ENCODE results near the gene CFHR4. TPM values are rescaled to one million over a fixed set of nuclear protein-coding genes. Genes with fewer than 3 reads are reported as not detected.
"Not testable (repeated sequence)": the region's sequence is repeated elsewhere in the genome, so short reads cannot be mapped to it uniquely, and the experiment has no call there.

CFHR4 gene
- total RNA-seq: not detected

- H3K27me3 ChIP-seq: no peaks in the 10 kb centered on the region
- H3K9me3 ChIP-seq: no peaks in the 10 kb centered on the region
- H3K4me3 ChIP-seq: no peak within 1 kb of the TSS
- no peaks in the 10 kb centered on the region for H3K36me3 ChIP-seq
- ATAC-seq: no peak
- H3K4me1 ChIP-seq: no peaks in the 10 kb centered on the region
- no peak within 1 kb of the TSS for H3K27ac ChIP-seq
- TF ChIP-seq POLR2A (IDR thresholded peaks at IDR 0.05): no peak
- no peak for TF ChIP-seq EP300 (IDR thresholded peaks at IDR 0.05)
- no peak for TF ChIP-seq CTCF (IDR thresholded peaks at IDR 0.05)
- TF ChIP-seq POLR2AphosphoS5 (IDR thresholded peaks at IDR 0.05): no peak
Measured at GRCh38 chr1:196887515-196888239, at the start of gene CFHR4. Gene CFHR4 (plus strand): TSS chr1:196888052. CDS start chr1:196888151, 99 bp downstream.

- not testable (repeated sequence) for H3K27me3 ChIP-seq, ATAC-seq, H3K4me3 ChIP-seq, H3K36me3 ChIP-seq, H3K4me1 ChIP-seq, H3K9me3 ChIP-seq, H3K27ac ChIP-seq
- WGBS, 2 donors (ENCODE audit: low coverage in 1 of 2): 54 to 81% methylated on average over 2 of the region's 4 CpGs
Measured at GRCh38 chr1:196849613-196850492, 38.0 kb upstream of the CFHR4 start.

GRCh38 chr1:196856053-196856452 lies 31.8 kb upstream of the CFHR4 start:
- WGBS, 2 donors (ENCODE audit: low coverage in 1 of 2): 72 to 77% methylated on average over 4 to 5 of the region's 6 CpGs
- no peak overlapping the region for H3K4me3 ChIP-seq

GRCh38 chr1:196857188-196857587 lies 30.7 kb upstream of the CFHR4 start:
- WGBS, 2 donors (ENCODE audit: low coverage in 1 of 2): 65 to 85% methylated on average over 2 of the region's 2 CpGs

More at GRCh38 chr1:196856053-196856452, 31.8 kb upstream of the CFHR4 start:
- Histone ChIP-seq H3K27me3 (no peaks in the 10 kb centered on the region), H3K9me3 (no peaks in the 10 kb centered on the region), H3K27ac (no peak overlapping the region), H3K36me3 (no peaks in the 10 kb centered on the region), H3K4me1 (no peaks in the 10 kb centered on the region)
- ATAC-seq: no peak
- TF ChIP-seq POLR2A (IDR thresholded peaks at IDR 0.05) (no peak), EP300 (IDR thresholded peaks at IDR 0.05) (no peak), POLR2AphosphoS5 (IDR thresholded peaks at IDR 0.05) (no peak), CTCF (IDR thresholded peaks at IDR 0.05) (no peak)

More at GRCh38 chr1:196857188-196857587, 30.7 kb upstream of the CFHR4 start:
- Histone ChIP-seq H3K27ac (no peak overlapping the region), H3K4me3 (no peak overlapping the region), H3K36me3 (no peaks in the 10 kb centered on the region), H3K4me1 (no peaks in the 10 kb centered on the region), H3K9me3 (no peaks in the 10 kb centered on the region), H3K27me3 (no peaks in the 10 kb centered on the region)
- no peak for ATAC-seq
- TF ChIP-seq EP300 (IDR thresholded peaks at IDR 0.05) (no peak), CTCF (IDR thresholded peaks at IDR 0.05) (no peak), POLR2A (IDR thresholded peaks at IDR 0.05) (no peak), POLR2AphosphoS5 (IDR thresholded peaks at IDR 0.05) (no peak)

Measured in gastroesophageal sphincter (tissue), 4 donors.